ENCODE data around the gene IRX4. TPM values are rescaled to one million over a fixed set of nuclear protein-coding genes. Genes with fewer than 3 reads are reported as not detected.
"Not testable (repeated sequence)": the region's sequence is repeated elsewhere in the genome, so short reads cannot be mapped to it uniquely, and the experiment has no call there.

Gene IRX4
- total and polyA plus RNA-seq, 4 donors = not detected

DNA sequence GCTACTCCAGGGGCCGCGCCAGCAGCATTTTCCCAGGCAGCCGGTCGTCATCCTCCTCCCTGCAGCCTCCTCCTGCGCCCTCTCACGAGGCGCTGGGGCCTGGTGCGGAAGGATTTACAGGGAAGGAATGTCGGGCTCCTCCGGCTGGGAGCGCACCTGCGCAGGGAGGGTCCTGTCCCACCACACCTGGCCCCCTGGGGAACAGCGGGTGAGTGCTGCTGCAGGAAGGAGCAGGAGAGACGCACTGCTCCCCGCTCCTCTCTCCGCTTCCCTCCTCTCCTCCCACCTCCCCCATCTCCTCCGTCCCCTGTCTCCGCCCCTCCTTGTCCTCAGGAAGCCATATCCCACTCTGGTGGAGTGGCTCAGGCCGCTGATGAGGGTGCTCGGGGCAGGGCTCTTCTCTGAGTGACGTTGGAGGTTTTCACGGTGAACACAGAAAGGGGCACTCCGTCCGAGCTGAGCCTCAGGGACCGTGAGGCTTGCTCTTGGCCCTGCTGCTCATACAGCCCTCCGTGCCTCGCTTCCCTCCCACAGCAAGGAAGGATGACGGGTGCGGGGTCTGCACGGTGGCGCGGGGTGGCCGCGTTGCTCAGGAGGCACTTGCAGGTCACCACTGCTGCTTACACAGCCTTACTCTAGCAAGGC, 31.3 kb downstream of the IRX4 start:
- no peak overlapping the region for H3K4me3 ChIP-seq (ENCODE audit: low read length in 2 of 2)
- intact Hi-C loops (cut with DNase I) = no loop called here
- DNase-seq = no peak
- H3K9me3 ChIP-seq (ENCODE audit: control insufficient read depth, low read length) = no peaks in the 10 kb centered on the region
- no peaks in the 10 kb centered on the region for H3K27me3 ChIP-seq (ENCODE audit: control insufficient read depth in 1 of 2, insufficient read depth in 2 of 2, low read length in 1 of 2)
- WGBS, 2 donors = 1 to 3% methylated on average over 31 to 34 of the region's 34 CpGs
- no peak overlapping the region for H3K27ac ChIP-seq (ENCODE audit: low read depth in 1 of 2, low read length in 2 of 2)
- no peaks in the 10 kb centered on the region for H3K36me3 ChIP-seq (ENCODE audit: control insufficient read depth in 1 of 2, insufficient read depth in 2 of 2, low read length in 1 of 2)
- no peaks in the 10 kb centered on the region for H3K4me1 ChIP-seq (ENCODE audit: control insufficient read depth in 1 of 2, insufficient read depth in 2 of 2, low read length in 2 of 2)
- ATAC-seq (ENCODE audit: low FRiP score) = no peak

DNA sequence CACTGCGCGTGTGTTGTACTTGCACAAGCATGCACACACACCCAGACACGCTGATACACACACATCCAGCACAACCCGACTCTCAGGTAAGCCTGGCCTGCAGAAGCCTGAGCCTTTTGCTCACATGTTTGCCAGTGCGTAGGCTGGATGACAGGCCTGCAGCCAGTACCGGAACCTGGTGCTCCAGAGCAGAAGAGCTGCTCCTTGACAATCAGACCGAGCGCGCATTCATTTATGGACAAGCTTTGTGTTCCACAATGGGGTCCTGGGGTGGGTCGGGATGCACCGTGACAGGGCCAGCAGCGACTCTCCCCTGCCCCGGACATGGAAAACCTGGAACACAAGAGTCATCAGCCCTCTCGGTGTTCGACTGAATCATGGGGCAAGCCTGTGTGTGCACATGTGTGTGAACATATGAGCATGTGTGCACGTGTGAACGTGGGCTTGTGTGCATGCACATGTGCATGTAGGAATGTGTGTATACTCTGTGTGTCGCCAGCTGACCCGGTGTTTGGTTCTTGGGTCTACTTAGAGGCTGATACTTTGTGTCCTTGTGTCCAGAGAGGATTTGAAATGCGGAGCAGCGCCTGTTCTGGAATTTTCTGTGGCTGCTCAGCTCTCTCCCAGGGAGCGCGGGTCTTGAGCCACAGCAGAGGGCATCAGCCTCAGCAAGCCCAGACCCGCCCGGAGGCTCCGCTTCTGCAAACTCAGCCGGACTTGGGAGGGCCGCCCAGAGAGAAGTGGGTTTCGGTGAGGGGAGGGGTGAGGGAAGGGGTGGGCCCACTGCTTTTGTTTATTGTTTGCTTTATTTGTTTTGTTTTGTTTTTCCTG, 32.2 kb downstream of the IRX4 start:
- H3K27me3 ChIP-seq (ENCODE audit: control insufficient read depth in 1 of 2, insufficient read depth in 2 of 2, low read length in 1 of 2) = no peaks in the 10 kb centered on the region

DNA sequence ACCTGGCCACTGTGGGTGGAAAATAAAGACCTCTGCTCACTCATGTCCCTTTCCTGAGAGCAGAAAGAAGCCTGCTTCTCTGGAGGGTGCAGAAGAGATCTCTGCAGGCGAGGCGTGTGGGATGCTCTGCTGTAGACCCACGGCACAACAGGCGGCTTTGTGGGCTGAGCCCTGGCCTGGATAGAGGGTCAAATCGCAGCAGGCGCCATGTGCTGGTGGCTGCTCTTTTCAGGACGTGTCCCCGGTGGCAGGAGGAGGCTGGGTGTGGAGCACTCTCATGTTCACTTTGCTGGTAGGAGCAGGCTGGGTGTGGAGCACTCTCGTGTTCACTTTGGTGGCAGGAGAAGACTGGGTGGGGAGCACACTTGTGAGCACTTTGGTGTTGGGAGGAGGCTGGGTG, 35.1 kb downstream of the IRX4 start:
- intact Hi-C loops (cut with DNase I) = no loop called here
- WGBS, 2 donors = 78 to 83% methylated on average over 9 of the region's 9 CpGs
- no peak for ATAC-seq (ENCODE audit: low FRiP score)

More for the DNA sequence above, 32.2 kb downstream of the IRX4 start:
- WGBS, 2 donors = 53 to 59% methylated on average over 29 of the region's 29 CpGs
- no peak overlapping the region for H3K4me3 ChIP-seq (ENCODE audit: low read length in 2 of 2)
- no peaks in the 10 kb centered on the region for H3K4me1 ChIP-seq (ENCODE audit: control insufficient read depth in 1 of 2, insufficient read depth in 2 of 2, low read length in 2 of 2)
- ATAC-seq (ENCODE audit: low FRiP score) = no peak
- intact Hi-C loops (cut with DNase I) = no loop called here
- H3K27ac ChIP-seq (ENCODE audit: low read depth in 1 of 2, low read length in 2 of 2) = no peak overlapping the region
- no peaks in the 10 kb centered on the region for H3K36me3 ChIP-seq (ENCODE audit: control insufficient read depth in 1 of 2, insufficient read depth in 2 of 2, low read length in 1 of 2)
- H3K9me3 ChIP-seq (ENCODE audit: control insufficient read depth, low read length) = no peaks in the 10 kb centered on the region
- DNase-seq = no peak

DNA sequence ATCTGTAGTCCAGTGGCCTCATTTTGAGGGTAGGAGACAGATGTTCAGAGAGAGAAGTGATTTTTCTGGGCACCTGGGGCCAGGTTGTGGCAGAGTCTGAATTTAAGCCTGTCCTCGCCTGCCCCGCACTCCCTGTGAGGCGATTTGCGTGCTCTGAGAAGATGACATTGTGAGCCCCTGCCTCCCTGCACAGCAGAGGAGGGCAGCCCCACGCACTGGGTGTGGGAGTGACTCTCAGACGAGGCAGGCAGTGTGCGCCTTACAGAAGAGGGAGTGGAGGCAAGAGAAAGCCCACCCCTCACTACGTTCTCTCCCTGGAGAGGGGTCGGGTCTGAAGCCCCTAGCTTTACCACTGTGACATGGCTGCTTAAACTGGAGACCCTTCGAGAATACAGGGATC, 35.7 kb downstream of the IRX4 start:
- H3K27me3 ChIP-seq (ENCODE audit: control insufficient read depth in 1 of 2, insufficient read depth in 2 of 2, low read length in 1 of 2) = no peaks in the 10 kb centered on the region

More for the DNA sequence above, 35.1 kb downstream of the IRX4 start:
- Histone ChIP-seq H3K27ac (ENCODE audit: low read depth in 1 of 2, low read length in 2 of 2) (no peak overlapping the region), H3K36me3 (ENCODE audit: control insufficient read depth in 1 of 2, insufficient read depth in 2 of 2, low read length in 1 of 2) (no peaks in the 10 kb centered on the region), H3K4me1 (ENCODE audit: control insufficient read depth in 1 of 2, insufficient read depth in 2 of 2, low read length in 2 of 2) (no peaks in the 10 kb centered on the region), H3K27me3 (ENCODE audit: control insufficient read depth in 1 of 2, insufficient read depth in 2 of 2, low read length in 1 of 2) (no peaks in the 10 kb centered on the region), H3K4me3 (ENCODE audit: low read length in 2 of 2) (no peak overlapping the region), H3K9me3 (ENCODE audit: control insufficient read depth, low read length) (no peaks in the 10 kb centered on the region)
- DNase-seq = no peak

DNA sequence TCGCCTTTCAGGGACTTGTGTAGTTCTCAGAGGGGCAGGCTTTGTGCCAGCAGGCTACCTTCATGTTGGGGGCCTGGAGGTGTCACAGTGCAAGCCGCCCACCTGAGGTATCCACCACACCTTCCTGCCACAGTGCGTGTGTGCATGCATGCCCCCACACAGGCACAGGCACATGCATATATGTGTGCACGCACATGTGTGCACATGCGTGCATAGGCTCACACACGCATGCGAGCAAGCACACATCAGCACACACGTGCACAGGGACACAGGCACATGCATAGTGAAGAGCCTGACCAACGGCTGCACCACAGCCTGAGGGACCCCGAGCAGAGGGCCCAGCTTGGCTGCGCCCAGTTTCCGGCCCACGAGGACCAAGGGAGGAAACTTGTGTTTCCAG, 36.1 kb downstream of the IRX4 start:
- whole genome bisulfite sequencing, 2 donors = 87 to 88% methylated on average over 13 of the region's 13 CpGs
- Histone ChIP-seq H3K4me3 (ENCODE audit: low read length in 2 of 2) (no peak overlapping the region), H3K36me3 (ENCODE audit: control insufficient read depth in 1 of 2, insufficient read depth in 2 of 2, low read length in 1 of 2) (no peaks in the 10 kb centered on the region), H3K27ac (ENCODE audit: low read depth in 1 of 2, low read length in 2 of 2) (no peak overlapping the region), H3K4me1 (ENCODE audit: control insufficient read depth in 1 of 2, insufficient read depth in 2 of 2, low read length in 2 of 2) (no peaks in the 10 kb centered on the region), H3K27me3 (ENCODE audit: control insufficient read depth in 1 of 2, insufficient read depth in 2 of 2, low read length in 1 of 2) (no peaks in the 10 kb centered on the region), H3K9me3 (ENCODE audit: control insufficient read depth, low read length) (no peaks in the 10 kb centered on the region)
- no peak for DNase-seq
- no peak for ATAC-seq (ENCODE audit: low FRiP score)
- intact Hi-C loops (cut with DNase I) = no loop called here

More for the DNA sequence above, 35.7 kb downstream of the IRX4 start:
- Histone ChIP-seq H3K27ac (ENCODE audit: low read depth in 1 of 2, low read length in 2 of 2) (no peak overlapping the region), H3K4me1 (ENCODE audit: control insufficient read depth in 1 of 2, insufficient read depth in 2 of 2, low read length in 2 of 2) (no peaks in the 10 kb centered on the region), H3K9me3 (ENCODE audit: control insufficient read depth, low read length) (no peaks in the 10 kb centered on the region), H3K36me3 (ENCODE audit: control insufficient read depth in 1 of 2, insufficient read depth in 2 of 2, low read length in 1 of 2) (no peaks in the 10 kb centered on the region), H3K4me3 (ENCODE audit: low read length in 2 of 2) (no peak overlapping the region)
- DNase-seq = no peak
- 71 to 76% methylated on average over 10 of the region's 10 CpGs for WGBS, 2 donors
- intact Hi-C loops (cut with DNase I) = no loop called here
- ATAC-seq (ENCODE audit: low FRiP score) = no peak

DNA sequence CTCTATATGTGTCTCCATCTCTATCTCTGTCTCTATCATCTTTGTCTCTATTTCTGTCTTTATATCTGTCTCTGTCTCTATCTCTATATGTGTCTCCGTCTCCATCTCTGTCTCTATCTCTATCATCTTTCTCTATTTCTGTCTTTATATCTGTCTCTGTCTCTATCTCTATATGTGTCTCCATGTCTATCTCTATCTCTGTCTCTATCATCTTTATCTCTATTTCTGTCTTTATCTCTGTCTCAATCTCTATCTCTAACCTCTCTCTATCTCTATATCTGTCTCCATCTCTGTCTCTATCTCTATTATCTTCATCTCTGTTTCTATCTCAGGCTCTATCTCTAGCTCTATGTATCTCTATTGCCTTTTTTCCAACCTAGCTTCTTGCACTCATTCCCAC, 37.0 kb downstream of the IRX4 start:
- Histone ChIP-seq H3K4me3 (ENCODE audit: low read length in 2 of 2) (no peak overlapping the region), H3K9me3 (ENCODE audit: control insufficient read depth, low read length) (no peaks in the 10 kb centered on the region), H3K27ac (ENCODE audit: low read depth in 1 of 2, low read length in 2 of 2) (no peak overlapping the region), H3K27me3 (ENCODE audit: control insufficient read depth in 1 of 2, insufficient read depth in 2 of 2, low read length in 1 of 2) (no peaks in the 10 kb centered on the region), H3K36me3 (ENCODE audit: control insufficient read depth in 1 of 2, insufficient read depth in 2 of 2, low read length in 1 of 2) (no peaks in the 10 kb centered on the region), H3K4me1 (ENCODE audit: control insufficient read depth in 1 of 2, insufficient read depth in 2 of 2, low read length in 2 of 2) (no peaks in the 10 kb centered on the region)
- no peak for ATAC-seq (ENCODE audit: low FRiP score)
- intact Hi-C loops (cut with DNase I) = no loop called here
- 88 to 96% methylated on average over 1 of the region's 1 CpG for WGBS, 2 donors
- DNase-seq = no peak

DNA sequence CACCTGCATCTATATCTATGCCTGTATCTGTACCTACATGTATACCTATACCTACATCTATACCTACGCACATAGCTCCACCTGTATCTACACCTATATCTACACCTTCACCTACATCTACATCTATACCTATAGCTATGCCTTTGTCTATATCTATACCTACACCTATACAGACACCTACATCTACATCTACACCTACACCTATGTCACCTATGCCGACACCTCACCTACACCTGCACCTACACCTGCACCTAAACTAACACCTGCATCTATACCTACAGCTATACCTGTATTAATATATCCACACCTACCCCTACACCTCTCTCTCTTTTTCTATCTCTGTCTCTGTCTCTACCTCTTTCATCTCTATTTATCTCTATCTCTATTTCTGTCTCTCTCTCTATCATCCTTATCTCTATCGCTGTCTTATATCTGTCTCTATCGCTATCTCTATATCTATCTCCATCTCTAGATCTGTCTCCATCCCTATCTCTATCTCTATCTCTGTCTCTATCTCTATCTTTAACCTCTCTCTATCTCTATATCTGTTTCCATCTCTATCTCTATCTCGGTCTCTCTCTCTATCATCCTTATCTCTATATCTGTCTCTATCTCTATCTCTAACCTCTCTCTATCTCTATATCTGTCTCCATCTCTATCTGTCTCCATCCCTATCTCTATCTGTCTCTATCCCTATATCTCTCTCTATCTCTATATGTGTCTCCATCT, 37.9 kb downstream of the IRX4 start:
- DNase-seq = no peak
- Histone ChIP-seq H3K4me1 (ENCODE audit: control insufficient read depth in 1 of 2, insufficient read depth in 2 of 2, low read length in 2 of 2) (no peaks in the 10 kb centered on the region), H3K27ac (ENCODE audit: low read depth in 1 of 2, low read length in 2 of 2) (no peak overlapping the region), H3K4me3 (ENCODE audit: low read length in 2 of 2) (no peak overlapping the region), H3K27me3 (ENCODE audit: control insufficient read depth in 1 of 2, insufficient read depth in 2 of 2, low read length in 1 of 2) (no peaks in the 10 kb centered on the region), H3K9me3 (ENCODE audit: control insufficient read depth, low read length) (no peaks in the 10 kb centered on the region), H3K36me3 (ENCODE audit: control insufficient read depth in 1 of 2, insufficient read depth in 2 of 2, low read length in 1 of 2) (no peaks in the 10 kb centered on the region)
- 96 to 99% methylated on average over 5 of the region's 5 CpGs for WGBS, 2 donors
- intact Hi-C loops (cut with DNase I) = no loop called here
- no peak for ATAC-seq (ENCODE audit: low FRiP score)

DNA sequence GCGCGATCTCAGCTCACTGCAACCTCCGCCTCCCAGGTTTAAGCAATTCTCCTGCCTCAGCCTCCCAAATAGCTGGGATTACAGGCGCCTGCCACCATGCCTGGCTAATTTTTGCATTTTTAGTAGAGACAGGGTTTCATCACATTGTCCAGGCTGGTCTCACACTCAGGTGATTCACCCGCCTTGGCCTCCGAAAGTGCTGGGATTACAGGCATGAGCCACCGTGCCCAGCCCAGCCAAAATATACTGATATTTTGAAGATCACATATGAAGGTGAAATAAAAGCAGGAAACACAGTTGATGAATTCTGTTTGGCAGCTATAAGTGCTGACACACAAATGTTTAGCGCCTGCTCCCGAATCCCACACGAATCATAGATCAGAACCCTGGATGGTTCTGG, 39.0 kb downstream of the IRX4 start:
- intact Hi-C loops (cut with DNase I); H3K27me3 ChIP-seq (ENCODE audit: control insufficient read depth in 1 of 2, insufficient read depth in 2 of 2, low read length in 1 of 2): not testable (repeated sequence)
- 76 to 81% methylated on average over 10 of the region's 10 CpGs for WGBS, 2 donors

More for the DNA sequence above, 39.0 kb downstream of the IRX4 start:
- not testable (repeated sequence) for H3K27ac ChIP-seq (ENCODE audit: low read depth in 1 of 2, low read length in 2 of 2); ATAC-seq (ENCODE audit: low FRiP score); H3K4me3 ChIP-seq (ENCODE audit: low read length in 2 of 2); DNase-seq; H3K36me3 ChIP-seq (ENCODE audit: control insufficient read depth in 1 of 2, insufficient read depth in 2 of 2, low read length in 1 of 2); H3K4me1 ChIP-seq (ENCODE audit: control insufficient read depth in 1 of 2, insufficient read depth in 2 of 2, low read length in 2 of 2); H3K9me3 ChIP-seq (ENCODE audit: control insufficient read depth, low read length)

Data from aorta (tissue), 5 donors.